Peyer's patch (tissue), 4 donors: ENCODE measurements around the gene NOL9.

Experiments
- POLR2A ChIP-seq, 2 donors: fragments of 450-650 bp; IDR thresholded peaks; one replicate each; pipeline ENCODE4 v1.5.1; 2017; ENCODE audit warnings: antibody characterized with exemption in 2 of 2, mild to moderate bottlenecking in 2 of 2, moderate library complexity in 2 of 2
- TF ChIP-seq, protein P1 (sequence below), 6 experiments: fragments of 450-650 bp in 4 of 6; fragments of 200-600 bp in 2 of 6; sonication (generic) in 1 of 6; IDR thresholded peaks; one replicate each; pipeline ENCODE4 v1.5.1; 2017 to 2019; ENCODE audit warnings: antibody characterized with exemption in 6 of 6, mild to moderate bottlenecking in 3 of 6, moderate library complexity in 1 of 6

DNA sequence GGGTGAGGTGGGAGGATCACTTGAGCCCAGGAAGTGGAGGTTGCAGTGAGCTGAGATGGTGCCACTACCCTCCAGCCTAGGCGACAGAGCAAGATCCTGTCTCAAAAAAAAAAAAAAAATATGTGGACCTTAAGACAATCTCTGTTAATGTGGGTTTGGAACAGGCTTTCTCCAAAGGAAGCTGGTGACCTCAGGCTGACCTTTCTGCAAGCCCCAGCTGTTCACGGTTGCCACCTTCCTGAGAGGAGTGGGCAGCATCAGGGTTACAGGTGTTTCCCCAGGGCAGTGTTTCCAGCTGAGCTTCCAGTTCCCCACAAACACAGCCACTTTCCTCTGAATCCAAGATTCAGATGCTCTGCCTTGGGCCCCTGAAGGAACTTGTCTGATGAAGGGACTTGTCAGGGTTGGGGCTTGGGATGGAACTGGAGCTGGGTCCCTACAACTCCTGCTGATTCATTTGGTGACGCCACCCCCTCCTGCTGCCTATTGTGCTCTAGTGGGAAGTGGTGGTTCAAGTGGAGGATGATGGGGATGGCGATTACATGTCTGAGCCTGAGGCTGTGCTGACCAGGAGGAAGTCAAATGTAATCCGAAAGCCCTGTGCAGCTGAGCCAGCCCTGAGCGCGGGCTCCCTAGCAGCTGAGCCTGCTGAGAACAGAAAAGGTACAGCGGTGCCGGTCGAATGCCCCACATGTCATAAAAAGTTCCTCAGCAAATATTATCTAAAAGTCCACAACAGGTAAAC, 27.4 kb upstream of the NOL9 start:
- TF ChIP-seq, protein P1, sequence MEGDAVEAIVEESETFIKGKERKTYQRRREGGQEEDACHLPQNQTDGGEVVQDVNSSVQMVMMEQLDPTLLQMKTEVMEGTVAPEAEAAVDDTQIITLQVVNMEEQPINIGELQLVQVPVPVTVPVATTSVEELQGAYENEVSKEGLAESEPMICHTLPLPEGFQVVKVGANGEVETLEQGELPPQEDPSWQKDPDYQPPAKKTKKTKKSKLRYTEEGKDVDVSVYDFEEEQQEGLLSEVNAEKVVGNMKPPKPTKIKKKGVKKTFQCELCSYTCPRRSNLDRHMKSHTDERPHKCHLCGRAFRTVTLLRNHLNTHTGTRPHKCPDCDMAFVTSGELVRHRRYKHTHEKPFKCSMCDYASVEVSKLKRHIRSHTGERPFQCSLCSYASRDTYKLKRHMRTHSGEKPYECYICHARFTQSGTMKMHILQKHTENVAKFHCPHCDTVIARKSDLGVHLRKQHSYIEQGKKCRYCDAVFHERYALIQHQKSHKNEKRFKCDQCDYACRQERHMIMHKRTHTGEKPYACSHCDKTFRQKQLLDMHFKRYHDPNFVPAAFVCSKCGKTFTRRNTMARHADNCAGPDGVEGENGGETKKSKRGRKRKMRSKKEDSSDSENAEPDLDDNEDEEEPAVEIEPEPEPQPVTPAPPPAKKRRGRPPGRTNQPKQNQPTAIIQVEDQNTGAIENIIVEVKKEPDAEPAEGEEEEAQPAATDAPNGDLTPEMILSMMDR (IDR thresholded peaks at IDR 0.05): no peak
- no peak for TF ChIP-seq POLR2A (IDR thresholded peaks at IDR 0.05)
